Epithelial cell of proximal tubule (primary cell): ENCODE measurements around the gene TTLL11. TPM values are rescaled to one million over a fixed set of nuclear protein-coding genes. Genes with fewer than 3 reads are reported as not detected.
"Not testable (repeated sequence)": the region's sequence is repeated elsewhere in the genome, so short reads cannot be mapped to it uniquely, and the experiment has no call there.

Source experiments
- DNase-seq: peaks from one replicate; pipeline ENCODE4 v3.0.0-alpha.2; 2011; ENCODE audit warnings: low read depth
- H3K4me3 ChIP-seq: 2 replicates; pipeline ENCODE4 v1.5.1; 2011; ENCODE audit warnings: low read depth, mild to moderate bottlenecking, low read length
- CTCF ChIP-seq: conservative IDR thresholded peaks from 2 replicates; pipeline ENCODE4 v1.5.1; 2012; ENCODE audit warnings: low read depth, mild to moderate bottlenecking, low read length
- total RNA-seq: library from RNA; depleted of rRNA; stranded (reverse); fragments of >200 nt; gene quantifications from 2 replicates; pipeline ENCODE4 v1.2.3, GENCODE V29; 2015

The TTLL11 gene
- total RNA-seq, 1 donor from 2014 or later, result 0.75 TPM

- TF ChIP-seq CTCF, result no peak
- DNase-seq, result no peak
- H3K4me3 ChIP-seq, result no peak overlapping the region
These were observed 17.7 kb downstream of the TTLL11 start for GRCh38 chr9:122075135-122076030.

GRCh38 chr9:122071715-122072114 lies 21.4 kb downstream of the TTLL11 start:
- no peak for TF ChIP-seq CTCF
- DNase-seq, result no peak
- H3K4me3 ChIP-seq, result no peak overlapping the region

- DNase-seq, result no peak
- TF ChIP-seq CTCF, result no peak
- H3K4me3 ChIP-seq, result no peak overlapping the region
These were observed 22.2 kb downstream of the TTLL11 start for GRCh38 chr9:122070728-122071515.

GRCh38 chr9:122066680-122067079 lies 26.4 kb downstream of the TTLL11 start:
- not testable (repeated sequence) for DNase-seq, H3K4me3 ChIP-seq

GRCh38 chr9:122065923-122066629 lies 27.0 kb downstream of the TTLL11 start:
- no peak for TF ChIP-seq CTCF
- DNase-seq, result no peak
- no peak overlapping the region for H3K4me3 ChIP-seq

GRCh38 chr9:122060481-122060880 lies 32.6 kb downstream of the TTLL11 start:
- no peak for DNase-seq
- no peak for TF ChIP-seq CTCF
- H3K4me3 ChIP-seq, result no peak overlapping the region

- H3K4me3 ChIP-seq, result no peak overlapping the region
- no peak for TF ChIP-seq CTCF
- DNase-seq, result no peak
These were observed 33.2 kb downstream of the TTLL11 start for GRCh38 chr9:122059955-122060324.
